HG02840 (cell line): ENCODE data around the gene ZCCHC24.
"Not testable (repeated sequence)": the region's sequence is repeated elsewhere in the genome, so short reads cannot be mapped to it uniquely, and the experiment has no call there.

Experiments
- ATAC-seq: cut with Tn5 transposase; IDR thresholded peaks from one replicate; pipeline ENCODE4 v1.9.1; 2021; ENCODE audit warnings: mild to moderate bottlenecking, moderate library complexity, moderate number of reproducible peaks; ENCODE audit not compliant: unreplicated experiment, low FRiP score

The ZCCHC24 gene

DNA sequence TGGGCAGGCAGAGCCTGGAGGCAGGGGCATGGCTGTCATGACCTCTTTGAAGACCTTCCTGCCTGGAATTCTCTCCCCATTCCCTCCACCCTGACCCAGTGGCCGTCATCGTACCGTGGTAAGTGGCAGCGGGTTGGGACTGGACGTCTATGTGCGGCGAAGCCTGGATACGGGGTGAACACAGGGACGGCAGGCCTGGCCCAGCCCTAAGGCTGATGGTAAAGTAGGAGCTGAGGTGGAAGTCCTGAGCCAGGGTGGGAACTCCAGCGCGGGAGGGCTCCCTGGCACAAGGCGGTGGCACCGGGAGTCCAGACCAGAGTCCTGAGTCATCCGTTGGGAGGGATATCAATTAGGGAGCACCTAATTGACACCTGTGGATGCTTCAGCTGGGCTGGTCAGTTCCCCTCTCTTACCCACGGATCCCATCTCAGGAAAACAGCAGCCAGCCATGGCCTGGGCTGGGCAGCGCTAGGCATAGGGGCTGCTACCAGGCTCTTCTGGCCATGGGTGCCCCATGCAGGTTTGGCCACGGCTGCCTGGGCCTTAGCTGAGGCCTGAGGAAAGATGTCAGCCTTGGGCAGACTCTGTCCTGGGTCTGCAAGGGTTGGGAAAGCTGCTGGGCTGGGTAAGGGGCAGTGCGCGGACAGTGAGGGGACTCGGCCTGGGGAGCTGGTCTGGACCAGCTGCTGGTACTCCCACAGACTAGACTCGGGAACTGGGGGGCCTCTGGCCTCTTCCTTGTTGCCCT, 94.8 kb downstream of the ZCCHC24 start:
- no peak for ATAC-seq

DNA sequence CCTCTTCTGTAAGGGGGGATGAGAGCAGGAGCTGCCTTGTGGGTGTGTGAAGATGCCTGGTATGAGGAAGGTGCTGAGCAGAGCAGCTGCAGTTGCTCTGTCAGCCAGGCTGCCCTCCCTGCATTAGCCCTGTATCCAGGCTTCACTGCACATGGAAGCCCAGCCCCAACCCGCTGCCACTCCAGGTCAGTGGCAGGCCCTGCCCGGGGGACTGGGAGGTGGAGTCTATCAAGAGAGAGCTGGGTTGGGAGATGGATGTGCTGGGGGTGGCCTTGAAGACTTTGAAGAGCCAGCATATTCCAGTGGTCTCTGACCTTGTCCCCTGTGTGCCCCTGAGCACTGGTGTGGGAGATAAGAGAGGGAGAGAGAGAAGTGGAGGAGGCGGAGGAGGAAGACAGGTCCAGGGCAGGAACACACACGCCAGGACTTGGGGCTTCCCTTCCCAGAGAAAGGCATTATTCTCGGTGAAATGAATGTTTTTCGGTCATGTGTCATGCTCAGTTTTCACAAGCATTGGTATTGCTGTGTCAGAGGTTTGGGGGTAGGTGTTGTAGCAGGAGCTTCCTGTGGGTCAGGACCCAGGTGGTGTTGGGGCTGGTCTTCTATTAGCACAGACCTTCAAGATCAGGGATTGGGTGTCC, 95.5 kb downstream of the ZCCHC24 start:
- no peak for ATAC-seq

DNA sequence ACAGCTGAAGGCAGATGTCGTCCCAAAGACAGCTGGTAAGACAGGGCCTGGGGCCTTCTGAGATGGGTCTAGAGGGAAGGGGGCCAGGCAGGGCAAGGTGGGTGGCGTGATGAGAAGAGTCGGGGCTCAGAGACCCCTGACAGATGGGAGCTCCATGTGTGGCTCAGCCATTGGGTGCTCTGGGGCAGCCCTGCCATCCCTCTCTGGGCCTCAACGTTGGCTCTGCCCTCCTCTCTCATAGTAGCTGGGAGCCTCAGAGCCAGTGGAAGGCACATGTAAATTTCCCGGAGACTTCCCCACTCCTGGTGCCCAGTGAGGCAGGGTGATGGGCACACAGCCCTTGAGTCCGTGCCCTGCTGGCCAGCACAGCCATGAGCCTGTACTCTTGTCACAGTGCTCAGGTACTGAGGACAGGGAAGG, 96.3 kb downstream of the ZCCHC24 start:
- ATAC-seq, result no peak

DNA sequence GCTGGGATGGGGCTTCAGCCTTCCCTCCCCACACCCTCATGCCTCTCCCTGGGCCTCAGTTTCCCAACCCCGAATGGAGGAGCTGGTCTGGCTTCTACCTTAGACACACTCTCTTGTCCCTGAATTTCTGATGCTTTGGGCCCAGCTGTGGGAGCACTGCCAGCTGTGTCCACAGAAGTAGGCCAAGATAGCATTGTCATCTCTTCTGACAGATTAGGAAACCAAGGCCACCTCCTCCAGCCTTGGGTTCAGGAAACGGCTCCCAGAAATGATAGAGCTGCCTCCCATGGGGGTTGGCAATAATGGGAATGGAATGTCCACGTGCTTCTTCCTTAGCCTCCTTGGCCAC, 96.8 kb downstream of the ZCCHC24 start:
- ATAC-seq, result no peak

DNA sequence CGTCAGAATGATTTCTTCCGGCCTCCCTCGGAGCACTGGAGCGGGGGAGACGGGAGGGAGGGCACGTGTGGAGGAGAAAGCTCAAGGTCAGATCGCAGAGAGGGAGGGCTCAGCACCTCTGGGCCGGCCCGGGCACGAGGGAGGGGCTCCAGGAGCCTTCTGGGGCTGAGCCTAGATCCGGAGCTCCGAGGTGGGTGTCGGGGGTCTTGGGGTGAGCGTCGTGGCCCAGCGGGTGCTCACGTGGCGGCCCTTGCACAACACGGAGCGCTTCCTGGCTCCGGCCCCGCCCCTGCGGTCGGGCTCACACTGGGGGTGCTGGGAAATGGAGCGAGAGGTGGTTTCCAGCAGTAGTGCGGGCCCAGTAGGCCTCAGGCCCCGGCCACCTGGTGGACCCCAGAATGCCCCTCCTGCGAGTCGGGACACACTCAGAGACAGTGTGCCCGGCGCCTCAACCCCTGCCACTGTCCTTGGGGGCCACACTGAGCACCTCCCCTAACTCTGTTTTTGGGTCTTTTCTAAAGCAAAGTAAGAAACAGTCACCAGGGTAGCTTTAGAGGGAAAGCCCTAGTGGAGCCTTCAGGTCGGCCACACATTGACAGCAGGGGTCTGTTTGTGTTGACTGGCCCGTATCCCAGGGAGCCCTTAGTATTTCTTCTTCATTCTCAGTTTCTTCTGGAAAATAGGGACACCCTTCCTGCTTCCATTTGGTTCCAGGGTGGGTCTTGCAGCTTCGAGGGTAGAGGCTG, 97.4 kb downstream of the ZCCHC24 start:
- ATAC-seq, result peak; percentile 38

DNA sequence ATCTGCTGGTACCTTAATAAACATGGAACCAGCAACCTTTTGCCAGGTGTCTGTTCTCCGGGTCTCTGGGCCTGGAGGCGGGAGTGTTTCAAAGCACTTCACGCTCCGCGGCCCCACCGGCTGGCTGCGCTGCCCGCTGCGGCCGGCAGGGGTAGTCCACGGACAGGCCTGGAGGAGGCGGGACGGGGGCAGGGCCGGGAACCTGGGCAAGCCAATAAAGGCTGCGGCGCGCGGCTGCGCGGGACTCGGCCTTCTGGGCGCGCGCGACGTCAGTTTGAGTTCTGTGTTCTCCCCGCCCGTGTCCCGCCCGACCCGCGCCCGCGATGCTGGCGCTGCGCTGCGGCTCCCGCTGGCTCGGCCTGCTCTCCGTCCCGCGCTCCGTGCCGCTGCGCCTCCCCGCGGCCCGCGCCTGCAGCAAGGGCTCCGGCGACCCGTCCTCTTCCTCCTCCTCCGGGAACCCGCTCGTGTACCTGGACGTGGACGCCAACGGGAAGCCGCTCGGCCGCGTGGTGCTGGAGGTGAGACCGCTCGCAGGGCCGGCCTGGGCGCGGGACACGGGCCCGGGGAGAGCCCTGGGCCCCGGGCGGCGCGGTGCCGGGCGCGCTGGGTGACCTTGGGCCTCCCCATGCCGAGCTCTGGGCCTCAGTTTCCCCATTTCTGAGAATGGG, 98.1 kb downstream of the ZCCHC24 start, which contains the start of gene PPIF:
Gene PPIF (plus strand): TSS at position 244 of the 668 bp plus-strand sequence. CDS start 80 bp downstream, at position 324.
- ATAC-seq, result peak; percentile 74

DNA sequence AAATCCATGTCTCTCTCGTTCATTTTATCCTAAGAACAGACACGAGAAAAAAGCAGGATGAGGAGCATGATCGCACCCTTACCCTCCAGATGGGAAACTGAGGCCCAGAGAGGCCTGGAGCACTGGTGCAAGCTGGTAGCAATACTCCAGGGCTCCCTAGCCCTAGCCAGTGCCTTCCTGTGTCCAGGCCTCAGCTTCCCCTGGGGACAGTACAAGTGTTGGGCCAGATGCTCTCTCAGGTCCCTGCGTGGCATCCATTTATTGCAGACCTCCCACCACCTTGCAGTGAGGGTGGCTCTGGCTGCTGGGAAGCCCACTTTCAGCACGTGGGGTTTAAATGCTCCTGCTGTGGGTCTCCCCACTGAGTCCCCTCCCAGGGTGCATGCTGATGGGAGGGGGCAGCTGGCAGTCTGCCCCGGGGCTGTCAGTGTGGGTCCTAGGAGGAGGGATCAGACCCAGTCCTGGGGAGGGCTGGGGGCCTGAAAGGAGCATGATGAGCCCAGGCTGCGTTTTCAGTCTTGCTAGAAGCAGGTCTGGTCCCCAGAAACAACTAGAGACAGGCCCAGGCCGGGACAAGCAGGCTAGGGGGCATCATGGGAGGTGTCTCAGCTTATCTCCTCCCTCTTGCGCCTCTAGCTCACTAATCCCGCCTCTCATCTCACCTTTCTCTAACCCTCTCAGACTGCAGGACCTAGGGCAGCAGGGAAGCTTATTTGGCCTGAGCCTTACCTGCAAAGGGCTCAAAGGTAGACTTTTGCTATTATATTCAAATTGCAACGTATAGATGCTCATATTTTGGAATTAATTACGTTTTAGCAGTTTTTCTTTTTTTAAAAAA, 98.8 kb downstream of the ZCCHC24 start:
- ATAC-seq, result no peak

DNA sequence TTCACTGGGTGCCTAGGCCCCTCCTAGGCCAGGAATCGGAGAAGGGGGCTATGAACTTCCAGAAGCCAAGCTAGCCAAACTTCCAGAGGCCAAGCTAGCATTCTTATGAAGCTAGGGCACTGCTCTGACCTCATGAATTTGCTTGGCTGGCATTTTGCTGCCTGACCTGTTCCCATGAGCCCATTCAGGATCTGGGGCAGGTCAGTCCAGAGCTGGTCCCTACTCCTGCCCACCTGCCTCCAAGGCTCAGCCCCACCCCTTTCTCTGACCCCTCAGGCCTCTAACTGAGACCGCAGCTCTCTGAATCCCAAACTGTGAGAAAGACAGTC, 99.4 kb downstream of the ZCCHC24 start:
- ATAC-seq, result no peak

DNA sequence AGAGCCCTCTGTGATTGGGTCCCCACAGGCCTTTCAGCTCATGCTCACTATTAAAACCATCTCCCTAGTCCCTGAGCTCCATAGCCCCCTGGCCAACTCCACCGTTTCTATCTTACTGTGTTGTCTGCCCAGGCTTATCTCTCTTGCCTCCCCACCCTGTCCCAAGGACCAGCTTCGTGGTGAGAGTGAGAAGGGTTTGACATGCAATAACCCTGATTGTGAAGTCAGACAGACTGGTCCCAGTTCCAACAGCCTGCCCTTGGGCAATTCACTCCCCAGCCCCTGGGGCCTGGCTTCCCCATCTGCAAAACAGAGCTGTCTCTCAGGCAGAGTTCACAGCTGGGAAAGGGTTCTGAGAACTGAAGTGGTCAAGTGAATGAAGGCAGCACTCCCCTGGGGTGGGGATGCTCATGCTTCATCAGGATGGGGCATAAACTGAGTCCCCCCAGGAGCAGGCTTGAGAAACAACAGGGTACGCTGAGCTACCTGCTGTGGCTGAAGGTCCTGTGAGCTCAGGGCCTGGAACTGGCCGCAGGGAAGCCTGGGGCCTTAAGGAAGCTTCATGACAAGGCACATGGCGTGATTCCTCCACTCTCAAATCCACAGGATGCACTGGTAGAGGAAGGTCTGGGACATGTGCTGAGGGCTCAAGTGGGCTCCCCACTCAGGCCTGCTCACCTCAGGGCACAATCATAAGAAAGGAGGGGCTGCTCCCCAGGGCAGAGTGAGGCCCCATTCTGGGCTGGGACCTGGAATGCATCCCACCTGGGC, 100.0 kb downstream of the ZCCHC24 start:
- no peak for ATAC-seq

DNA sequence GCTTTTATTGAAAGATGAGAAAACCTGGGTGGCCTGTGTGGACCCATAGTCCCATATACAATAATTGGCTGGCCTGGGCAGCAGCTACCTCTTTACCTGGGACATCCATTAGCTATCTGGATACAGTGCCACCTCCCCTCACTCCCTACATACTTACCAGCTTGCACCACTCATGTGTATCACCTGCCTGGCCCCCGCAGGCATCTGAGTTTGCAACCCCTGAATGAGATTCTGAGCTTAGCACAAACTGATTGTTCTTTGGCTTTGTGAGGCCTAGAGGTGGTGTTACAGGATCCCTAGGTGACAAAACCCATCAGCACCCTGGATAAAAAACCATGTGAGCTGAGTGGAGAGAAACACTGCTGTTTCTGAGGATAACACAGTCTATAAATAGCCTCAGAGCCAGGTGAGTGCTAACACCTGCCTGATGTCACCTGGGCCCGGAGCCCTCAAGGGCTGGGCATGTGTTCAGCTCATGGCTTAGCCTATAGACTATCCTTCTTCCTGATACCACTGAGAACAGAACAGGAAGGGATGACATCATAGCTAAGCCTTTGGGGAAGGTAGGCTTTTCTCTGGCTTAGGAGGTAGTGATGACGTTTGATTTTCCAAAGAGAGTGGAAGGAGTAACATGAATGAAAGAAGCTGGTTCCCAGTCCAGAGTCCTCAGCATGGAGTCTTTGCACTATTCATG, 100.8 kb downstream of the ZCCHC24 start:
- ATAC-seq, result no peak

DNA sequence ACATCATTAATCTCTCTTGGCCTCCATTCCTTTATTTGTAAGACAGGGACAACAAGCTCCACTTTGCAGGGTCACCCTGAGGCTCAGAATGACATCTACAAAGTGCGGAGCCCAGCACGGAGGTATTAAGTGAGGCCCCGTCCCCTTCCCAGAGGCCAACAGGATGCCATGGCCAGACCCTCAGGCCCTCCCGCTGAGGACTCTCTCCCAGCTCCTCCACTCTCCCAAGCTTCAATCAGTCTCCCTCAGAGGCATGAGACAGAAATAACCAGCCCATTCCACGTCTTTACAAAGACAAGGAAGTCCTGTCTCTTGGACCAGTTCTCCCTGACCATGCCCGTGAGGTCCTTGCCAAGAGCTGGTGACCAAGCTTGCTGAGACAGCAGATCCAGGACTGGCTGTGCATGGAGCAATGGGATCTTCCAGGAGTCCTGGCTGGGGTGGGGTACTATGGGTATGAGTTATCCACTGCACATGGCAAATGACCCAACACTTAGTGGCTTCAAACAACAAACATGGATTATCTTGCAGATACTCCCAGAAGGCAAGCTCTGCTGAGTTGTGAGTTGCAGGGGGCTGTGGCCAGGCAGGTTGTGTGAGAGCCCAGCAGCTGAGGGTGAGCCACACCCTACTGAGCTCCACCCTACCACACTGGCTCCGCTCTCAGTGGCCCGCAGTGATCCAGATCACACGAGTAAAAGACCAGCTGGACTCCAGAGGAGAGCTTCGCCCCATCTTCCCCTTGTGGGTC, 102.4 kb downstream of the ZCCHC24 start:
- ATAC-seq, result no peak

DNA sequence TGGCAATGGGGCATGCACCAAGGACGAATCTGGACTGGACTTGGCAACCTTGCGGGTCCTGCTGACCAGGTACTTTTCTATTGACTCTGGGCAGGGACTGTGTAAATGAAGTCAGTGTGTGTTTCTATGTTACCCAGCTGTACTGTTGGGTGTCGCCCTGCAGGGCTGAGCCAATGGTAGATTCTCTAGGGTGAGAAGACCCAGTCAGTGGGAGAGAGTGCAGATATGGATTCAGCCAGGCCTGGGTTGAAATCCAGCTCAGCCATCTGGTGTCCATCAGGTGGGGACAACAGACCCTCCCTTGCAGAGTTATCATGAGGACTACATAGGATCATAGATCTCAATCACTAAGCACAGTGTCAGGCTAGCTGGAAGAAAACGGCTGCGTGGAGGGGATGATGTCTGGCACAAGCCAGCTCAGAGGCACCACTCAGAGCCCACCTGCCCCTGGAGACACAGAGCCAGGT, 103.1 kb downstream of the ZCCHC24 start:
- ATAC-seq, result no peak

DNA sequence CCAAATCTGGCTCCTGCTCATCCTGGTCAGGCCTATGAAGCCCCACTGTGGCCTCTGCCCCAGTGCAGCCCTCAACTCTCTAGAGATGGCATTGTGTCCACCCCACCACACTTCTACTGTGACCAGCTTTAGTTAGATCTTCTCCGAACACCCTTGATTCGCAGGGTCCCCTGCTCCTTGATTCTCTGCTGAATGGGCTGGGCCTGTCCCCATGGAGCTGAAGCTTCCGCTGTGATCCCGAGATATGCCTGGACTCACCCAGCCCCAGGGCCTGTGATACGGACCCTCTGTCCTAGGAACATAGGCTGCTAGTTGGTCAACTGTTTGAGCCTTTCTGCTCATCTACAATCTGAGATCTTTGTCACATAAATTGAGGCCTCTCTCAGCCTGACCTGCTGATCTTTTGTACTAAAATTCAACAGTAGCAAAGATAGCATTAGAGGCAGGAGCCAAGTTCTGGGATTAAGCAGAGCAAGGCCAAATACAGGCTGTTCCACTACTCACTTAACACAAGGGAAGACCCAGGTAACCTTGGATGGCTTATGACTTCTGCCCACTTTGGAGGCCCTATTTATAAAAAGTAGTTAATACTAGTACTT, 104.7 kb downstream of the ZCCHC24 start:
- no peak for ATAC-seq

DNA sequence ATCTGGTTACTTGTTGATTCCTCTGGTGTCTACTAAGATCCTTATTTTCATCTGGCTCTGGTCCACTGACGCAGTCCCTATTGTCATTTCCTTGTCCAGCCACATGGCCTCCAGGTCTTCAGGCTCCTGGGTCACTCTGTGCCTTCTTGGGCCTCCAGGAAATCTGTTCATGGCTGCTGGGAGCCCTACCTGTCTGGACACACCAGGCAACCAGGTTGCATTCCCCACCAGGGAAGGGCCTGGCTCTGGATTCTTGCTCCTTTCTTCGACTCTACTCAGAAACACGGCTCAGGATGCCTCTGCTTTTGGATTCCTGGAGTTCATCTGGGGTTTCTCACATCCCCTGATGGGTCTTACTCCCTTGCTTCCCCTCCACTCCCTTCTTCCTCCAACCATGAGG, 106.2 kb downstream of the ZCCHC24 start:
- ATAC-seq, result no peak

DNA sequence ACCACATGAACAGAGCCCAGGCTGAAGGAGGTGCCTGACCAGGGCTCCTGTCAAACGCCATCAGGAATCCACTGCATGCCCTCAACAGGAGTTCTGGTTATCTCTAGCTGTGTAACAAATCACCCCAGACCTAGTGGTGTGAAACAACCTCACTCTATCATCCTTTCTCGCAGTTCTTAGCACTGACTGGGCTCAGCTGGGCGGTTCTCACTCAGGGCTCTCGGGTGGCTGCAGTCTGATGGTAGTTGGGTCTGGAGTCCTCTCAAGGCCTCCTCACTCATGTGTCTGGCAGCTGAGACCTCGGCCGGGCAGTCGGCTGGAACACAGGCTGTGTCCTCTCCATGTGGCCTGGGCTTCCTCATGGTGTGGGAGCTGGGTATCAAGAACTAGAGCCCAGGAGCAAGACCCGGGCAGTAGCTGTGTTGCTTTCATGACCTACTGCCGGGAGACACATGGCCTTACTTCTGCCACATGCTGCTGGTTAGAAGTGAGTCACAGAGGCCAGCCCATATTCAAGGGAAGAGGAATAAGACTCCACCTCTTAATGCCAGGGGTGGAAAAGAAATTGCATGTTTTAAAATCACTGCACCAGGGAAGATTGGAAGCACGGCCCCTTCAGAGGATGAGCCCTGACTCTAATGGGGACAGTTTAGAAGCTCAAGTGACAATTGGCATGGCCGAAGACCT, 107.5 kb downstream of the ZCCHC24 start:
- ATAC-seq, result not testable (repeated sequence)

DNA sequence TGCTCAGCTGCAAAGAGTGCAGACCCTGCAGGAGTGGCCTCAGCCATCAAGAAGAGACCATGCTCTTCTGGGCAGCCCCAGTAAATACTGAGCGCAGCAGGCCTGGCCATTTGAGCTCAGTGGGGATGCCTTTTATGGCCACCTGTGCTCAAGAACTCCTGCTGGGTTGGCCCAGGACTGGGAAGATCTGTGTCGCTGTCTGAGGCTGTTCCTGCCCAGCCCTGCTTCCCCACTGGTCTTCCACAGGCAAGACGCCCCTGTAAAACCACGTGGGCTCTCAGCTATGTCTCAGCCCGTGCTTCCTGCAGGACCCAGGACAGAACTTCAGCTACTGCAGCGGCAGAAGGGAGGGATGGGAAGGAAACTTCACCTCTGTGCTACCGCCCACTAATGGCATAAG, 108.7 kb downstream of the ZCCHC24 start:
- no peak for ATAC-seq

DNA sequence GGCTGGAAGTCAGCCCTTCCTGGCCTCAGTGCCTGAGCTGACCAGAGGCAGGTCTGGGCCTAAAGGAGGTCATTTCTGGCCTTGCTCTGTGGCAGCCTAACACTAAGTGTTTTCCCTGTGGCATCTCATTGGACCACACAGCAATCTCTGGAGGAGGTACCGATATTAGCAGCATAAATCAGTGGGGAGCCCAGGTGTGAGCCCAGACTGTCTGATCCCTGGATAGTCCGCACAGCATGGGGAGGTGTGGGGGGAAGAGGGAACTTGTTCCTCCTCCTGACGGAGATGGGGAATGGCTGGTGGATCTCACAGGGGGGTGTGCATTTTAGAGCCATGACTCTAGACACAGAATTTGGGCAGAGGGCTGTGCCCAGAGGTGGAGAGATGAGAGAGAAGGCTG, 109.1 kb downstream of the ZCCHC24 start:
- no peak for ATAC-seq
